ENCODE results near the gene SCNN1G. TPM values are rescaled to one million over a fixed set of nuclear protein-coding genes. Genes with fewer than 3 reads are reported as not detected.

SCNN1G gene
- total and polyA plus RNA-seq, 2 of the 4 experiments (the other 2 are of a cell fraction): not detected

DNA sequence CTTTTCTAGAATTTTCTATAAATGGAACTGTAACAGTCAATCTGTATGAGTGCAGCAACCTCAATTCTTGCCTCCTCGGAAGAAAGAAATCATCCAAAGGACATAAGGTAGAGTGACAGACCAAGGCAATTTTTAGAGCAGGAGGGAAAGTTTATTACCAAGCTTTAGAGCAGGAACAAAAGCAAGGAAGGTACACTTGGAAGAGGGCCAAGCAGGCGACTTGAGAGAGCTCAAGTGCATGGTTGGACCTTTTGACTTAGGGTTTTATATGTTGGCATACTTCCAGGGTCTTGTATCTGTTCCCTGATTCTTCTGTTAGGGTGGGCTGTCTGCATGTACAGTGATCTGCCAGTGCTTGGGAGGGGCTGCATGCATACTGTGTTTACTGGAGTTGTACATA is 50.3 kb downstream of the SCNN1G start:
- DNase-seq (no peak), ATAC-seq (ENCODE audit: low read depth) (no peak)
- no peaks in the 10 kb centered on the region for H4K20me1 ChIP-seq (ENCODE audit: insufficient read depth, low read length)
- H2BK5ac ChIP-seq (ENCODE audit: low read depth, low read length, poor library complexity, severe bottlenecking): no peak overlapping the region
- no peak overlapping the region for H2BK15ac ChIP-seq (ENCODE audit: low read depth, low read length)
- H2AK9ac ChIP-seq (replicated peaks; ENCODE audit: low read depth, low read length, poor library complexity): no peak overlapping the region
- no peak overlapping the region for H3K23ac ChIP-seq (ENCODE audit: low read depth, low read length)
- no TSS peak for BruUV-seq (replicated peaks)
- dilution Hi-C loops (cut with HindIII; ENCODE audit: low sequenced_read_pairs, unreplicated experiment) (no loop called here), intact Hi-C loops (cut with micrococcal nuclease) (no loop called here), in situ Hi-C loops (cut with MboI; ENCODE audit: low sequenced_read_pairs) (no loop called here)
- H3K36me3 ChIP-seq (ENCODE audit: control insufficient read depth, insufficient read depth, low read length): no peaks in the 10 kb centered on the region
- no CpG with 5 or more reads among the region's 2 CpGs for WGBS, 2 experiments (ENCODE audit: extremely low coverage in 2 of 2, insufficient read length in 1 of 2)
- H4K8ac ChIP-seq (ENCODE audit: low read depth in 2 of 2, low read length in 2 of 2): no peak overlapping the region
- no peak overlapping the region for H2AFZ ChIP-seq (replicated peaks; ENCODE audit: low read length, poor library complexity)
- H3K18ac ChIP-seq (ENCODE audit: low read depth, low read length): no peak overlapping the region
- CTCF ChIA-PET: no interaction called here
- no peaks in the 10 kb centered on the region for H3K9me1 ChIP-seq (ENCODE audit: insufficient read depth, low read length)
- POLR2A ChIA-PET (ENCODE audit: unreplicated experiment): no interaction called here
- H2AK5ac ChIP-seq (ENCODE audit: low read depth, low read length): no peak overlapping the region
- H3K27ac ChIP-seq (ENCODE audit: insufficient read depth, low read length): no peak overlapping the region
- no peaks in the 10 kb centered on the region for H3K27me3 ChIP-seq (ENCODE audit: control insufficient read depth, insufficient read depth, low read length)
- H3K4ac ChIP-seq (ENCODE audit: low read depth, low read length): no peak overlapping the region
- H3K4me3 ChIP-seq (ENCODE audit: insufficient read depth, low read depth, low read length): no peak overlapping the region
- H3K9me3 ChIP-seq (ENCODE audit: control insufficient read depth, insufficient read depth, low read length): no peaks in the 10 kb centered on the region
- no peaks in the 10 kb centered on the region for H3K4me1 ChIP-seq (ENCODE audit: control insufficient read depth, insufficient read depth, low read length)
- no peak overlapping the region for H4K5ac ChIP-seq (ENCODE audit: low read depth, low read length)
- no peak for TF ChIP-seq BHLHE40 (IDR thresholded peaks at IDR 0.05; ENCODE audit: low read depth, low read length)
- TF ChIP-seq RFX5 (IDR thresholded peaks at IDR 0.05; ENCODE audit: low read depth, low read length): no peak
- no peak for TF ChIP-seq MAFK (IDR thresholded peaks at IDR 0.05; ENCODE audit: low read depth, low read length)
- TF ChIP-seq FOS (IDR thresholded peaks at IDR 0.05; ENCODE audit: low read depth, low read length): no peak
- TF ChIP-seq, protein P1, sequence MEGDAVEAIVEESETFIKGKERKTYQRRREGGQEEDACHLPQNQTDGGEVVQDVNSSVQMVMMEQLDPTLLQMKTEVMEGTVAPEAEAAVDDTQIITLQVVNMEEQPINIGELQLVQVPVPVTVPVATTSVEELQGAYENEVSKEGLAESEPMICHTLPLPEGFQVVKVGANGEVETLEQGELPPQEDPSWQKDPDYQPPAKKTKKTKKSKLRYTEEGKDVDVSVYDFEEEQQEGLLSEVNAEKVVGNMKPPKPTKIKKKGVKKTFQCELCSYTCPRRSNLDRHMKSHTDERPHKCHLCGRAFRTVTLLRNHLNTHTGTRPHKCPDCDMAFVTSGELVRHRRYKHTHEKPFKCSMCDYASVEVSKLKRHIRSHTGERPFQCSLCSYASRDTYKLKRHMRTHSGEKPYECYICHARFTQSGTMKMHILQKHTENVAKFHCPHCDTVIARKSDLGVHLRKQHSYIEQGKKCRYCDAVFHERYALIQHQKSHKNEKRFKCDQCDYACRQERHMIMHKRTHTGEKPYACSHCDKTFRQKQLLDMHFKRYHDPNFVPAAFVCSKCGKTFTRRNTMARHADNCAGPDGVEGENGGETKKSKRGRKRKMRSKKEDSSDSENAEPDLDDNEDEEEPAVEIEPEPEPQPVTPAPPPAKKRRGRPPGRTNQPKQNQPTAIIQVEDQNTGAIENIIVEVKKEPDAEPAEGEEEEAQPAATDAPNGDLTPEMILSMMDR (conservative IDR thresholded peaks at IDR 0.05; ENCODE audit: low read depth, low read length): no peak
- no peak overlapping the region for H2BK120ac ChIP-seq (ENCODE audit: low read depth, low read length)
- no peaks in the 10 kb centered on the region for H3K79me1 ChIP-seq (ENCODE audit: low read depth in 1 of 2, low read length in 2 of 2)
- no peak overlapping the region for H3K56ac ChIP-seq (ENCODE audit: extremely low read depth, insufficient read depth, low read length)
- no peak overlapping the region for H2BK20ac ChIP-seq (ENCODE audit: low read depth, low read length)
- H4K91ac ChIP-seq (ENCODE audit: insufficient read depth, low read depth, low read length): no peak overlapping the region
- no peak overlapping the region for H3K4me2 ChIP-seq (ENCODE audit: low read depth, low read length)
- H3K14ac ChIP-seq (replicated peaks; ENCODE audit: low read depth, low read length): no peak overlapping the region
- H3K9ac ChIP-seq (ENCODE audit: low read depth, low read length): no peak overlapping the region

All from IMR-90 (cell line).